Measurements from ENCODE around the gene RANBP9.

DNA sequence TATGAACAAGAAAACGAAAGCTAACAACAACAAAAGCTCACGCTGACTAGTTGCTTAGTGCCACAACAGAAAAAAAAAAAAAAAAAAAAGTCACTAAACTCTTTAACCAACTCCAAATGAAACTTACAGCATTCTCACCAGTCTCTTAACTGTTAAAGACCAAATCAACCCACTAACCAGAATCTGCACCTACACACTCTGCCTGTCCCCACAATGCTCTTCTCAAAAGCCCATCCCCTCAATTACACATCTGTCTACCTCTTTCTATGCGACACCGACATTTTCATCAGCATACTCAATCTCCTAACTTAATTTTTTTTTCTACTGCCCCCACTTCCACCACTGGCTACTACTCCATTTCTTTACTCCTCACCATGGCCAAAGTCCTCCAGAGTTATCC is 62.2 kb downstream of the RANBP9 start:
- TF ChIP-seq, protein P1, sequence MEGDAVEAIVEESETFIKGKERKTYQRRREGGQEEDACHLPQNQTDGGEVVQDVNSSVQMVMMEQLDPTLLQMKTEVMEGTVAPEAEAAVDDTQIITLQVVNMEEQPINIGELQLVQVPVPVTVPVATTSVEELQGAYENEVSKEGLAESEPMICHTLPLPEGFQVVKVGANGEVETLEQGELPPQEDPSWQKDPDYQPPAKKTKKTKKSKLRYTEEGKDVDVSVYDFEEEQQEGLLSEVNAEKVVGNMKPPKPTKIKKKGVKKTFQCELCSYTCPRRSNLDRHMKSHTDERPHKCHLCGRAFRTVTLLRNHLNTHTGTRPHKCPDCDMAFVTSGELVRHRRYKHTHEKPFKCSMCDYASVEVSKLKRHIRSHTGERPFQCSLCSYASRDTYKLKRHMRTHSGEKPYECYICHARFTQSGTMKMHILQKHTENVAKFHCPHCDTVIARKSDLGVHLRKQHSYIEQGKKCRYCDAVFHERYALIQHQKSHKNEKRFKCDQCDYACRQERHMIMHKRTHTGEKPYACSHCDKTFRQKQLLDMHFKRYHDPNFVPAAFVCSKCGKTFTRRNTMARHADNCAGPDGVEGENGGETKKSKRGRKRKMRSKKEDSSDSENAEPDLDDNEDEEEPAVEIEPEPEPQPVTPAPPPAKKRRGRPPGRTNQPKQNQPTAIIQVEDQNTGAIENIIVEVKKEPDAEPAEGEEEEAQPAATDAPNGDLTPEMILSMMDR (IDR thresholded peaks at IDR 0.05), result no peak
- TF ChIP-seq POLR2AphosphoS5 (IDR thresholded peaks at IDR 0.05), result no peak
